PC-3 (cell line): ENCODE results near the gene HOXC9.

Experiments used
- CTCF ChIP-seq: fragments of 300-600 bp; sonication (generic); conservative IDR thresholded peaks from 2 replicates; pipeline ENCODE4 v1.5.1; 2017; ENCODE audit warnings: antibody characterized with exemption, low read depth, mild to moderate bottlenecking, low read length
- EZH2phosphoT487 ChIP-seq: fragments of 300-600 bp; sonication (generic); IDR thresholded peaks from 2 replicates; pipeline ENCODE4 v1.6.1; 2018; ENCODE audit warnings: mild to moderate bottlenecking, antibody characterized with exemption, low read length, borderline replicate concordance

DNA sequence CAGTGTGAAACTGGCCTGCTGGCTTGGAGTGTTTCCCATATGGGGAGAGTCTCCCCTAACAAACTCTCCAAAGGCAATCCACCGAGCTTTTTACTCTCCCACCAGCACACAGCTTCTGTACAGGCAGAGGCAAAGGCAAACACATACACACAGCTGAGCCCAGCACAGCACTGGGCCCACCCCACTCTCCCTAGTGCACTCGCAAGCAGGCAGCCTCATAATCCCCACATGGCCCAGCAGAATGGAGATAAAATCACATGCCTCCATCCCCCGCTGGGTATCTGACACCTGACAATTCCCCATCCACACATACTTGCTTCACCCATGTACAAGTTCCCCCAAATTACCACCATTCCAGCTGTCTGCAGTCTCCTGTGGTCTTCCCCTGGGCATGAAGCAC is 41.8 kb upstream of the HOXC9 start:
- no peak for TF ChIP-seq CTCF
- no peak for TF ChIP-seq EZH2phosphoT487
